Activated T-cell treated with anti-CD3 and anti-CD28 coated beads, Interleukin-2, amount 50 U/mL, for 1 hour (primary cell): Measurements from ENCODE around the gene MLH3.

Experiments used
- DNase-seq: peaks from one replicate; pipeline ENCODE4 v3.0.0-alpha.2; 2020

Gene MLH3

GRCh38 chr14:74982661-74983060 lies 68.6 kb downstream of the MLH3 start:
- no peak for DNase-seq

- DNase-seq = no peak
Measured at GRCh38 chr14:74981833-74982232, 69.4 kb downstream of the MLH3 start.

DNA sequence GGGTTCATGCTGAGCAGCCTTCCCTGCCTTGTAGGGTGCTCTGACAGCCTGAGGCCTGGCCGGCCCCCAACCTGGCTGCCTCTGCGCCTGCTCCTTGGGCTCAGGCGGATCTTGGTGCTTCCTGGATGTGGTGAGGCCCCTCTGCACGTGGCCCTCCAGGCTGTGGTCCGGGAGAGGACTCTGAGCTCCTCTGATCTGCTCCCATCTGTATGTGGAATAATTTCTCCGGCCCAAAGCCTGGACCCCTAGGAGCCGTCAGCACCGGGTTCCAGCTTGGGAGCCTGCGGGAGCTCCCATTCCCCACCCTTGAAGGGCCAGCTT lies 69.8 kb downstream of the MLH3 start:
- no peak for DNase-seq

DNA sequence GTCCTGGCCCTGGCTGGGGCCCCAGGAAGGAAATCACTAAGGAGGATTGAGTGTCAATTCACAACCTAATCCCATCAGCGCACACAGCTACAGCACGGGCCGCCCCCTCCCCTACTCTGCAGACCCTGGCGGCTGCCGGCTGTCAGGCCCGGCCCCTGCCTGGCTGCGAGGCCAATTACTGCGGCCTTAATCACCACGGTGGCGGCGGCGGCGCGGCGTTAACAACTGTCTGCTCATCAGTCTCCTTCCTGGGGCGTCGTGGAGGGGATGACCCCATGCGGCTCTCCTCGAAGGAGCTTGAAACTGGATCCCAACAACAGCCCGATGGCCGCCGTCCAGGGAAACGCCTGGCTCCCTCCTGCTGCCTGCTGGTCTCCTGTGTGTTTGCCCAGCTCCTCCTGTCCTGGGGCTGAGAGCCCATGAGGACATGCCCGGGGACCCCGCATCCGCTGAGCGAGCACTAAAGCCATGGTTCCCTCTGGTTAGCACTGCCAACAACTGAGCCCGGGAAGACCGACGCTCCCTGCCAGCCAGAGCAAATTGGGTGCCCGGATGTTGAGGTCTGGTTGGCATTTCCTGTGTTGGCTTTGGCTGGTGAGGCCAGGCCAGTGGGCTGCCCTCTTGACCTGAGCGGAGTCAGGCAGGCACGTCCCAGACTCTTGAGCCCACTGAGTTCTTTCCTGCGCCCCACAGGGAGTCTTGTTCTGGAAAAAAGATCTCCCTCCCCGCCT lies 70.4 kb downstream of the MLH3 start:
- no peak for DNase-seq

GRCh38 chr14:74980398-74980730 lies 70.9 kb downstream of the MLH3 start:
- DNase-seq = no peak

DNA sequence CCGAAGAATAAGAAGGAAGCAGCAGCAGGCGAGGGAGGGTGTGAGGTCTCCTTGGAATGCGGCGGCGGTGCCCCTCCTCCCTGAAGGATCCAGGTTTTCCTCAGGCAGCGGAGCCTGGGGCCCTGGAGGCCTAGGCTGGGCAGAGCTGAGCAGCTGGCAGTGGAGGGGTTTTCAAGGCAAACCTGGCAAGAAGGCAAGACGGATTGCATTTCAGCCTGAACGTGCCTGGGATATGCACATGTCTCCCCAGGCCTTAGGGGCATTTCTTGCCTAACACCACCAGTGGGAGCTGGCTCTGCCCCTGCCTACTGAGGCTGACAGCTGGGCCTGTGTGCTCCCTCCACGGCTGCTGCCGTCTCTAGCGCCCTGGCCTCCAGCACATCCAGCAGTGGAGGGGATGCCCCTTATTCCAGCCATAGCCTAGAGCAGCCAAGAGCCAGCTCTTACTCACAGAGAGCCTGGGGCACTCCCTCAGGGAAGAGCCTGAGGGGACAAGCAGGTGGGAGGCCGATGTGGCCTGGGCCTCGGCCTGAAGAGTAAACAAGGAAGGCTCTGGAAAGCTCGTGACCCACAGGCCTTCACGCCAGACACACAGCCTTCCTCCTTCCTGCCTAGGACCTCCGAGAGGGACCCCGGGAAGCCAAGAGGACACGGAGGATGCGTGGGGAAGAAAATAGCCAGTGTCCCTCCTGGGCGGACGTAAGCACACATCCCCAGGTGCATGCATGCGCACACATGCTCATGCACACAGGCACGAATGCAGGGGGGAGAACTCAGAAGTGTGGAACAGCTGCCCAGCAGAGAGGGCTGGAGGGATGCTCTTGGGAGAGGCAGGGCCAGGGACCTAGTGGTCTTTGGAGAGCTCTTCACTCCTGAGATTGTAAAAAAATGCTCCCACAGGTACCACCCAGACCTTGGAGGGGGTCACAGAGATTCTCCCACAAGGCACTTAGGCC lies 71.5 kb downstream of the MLH3 start:
- DNase-seq = no peak

DNA sequence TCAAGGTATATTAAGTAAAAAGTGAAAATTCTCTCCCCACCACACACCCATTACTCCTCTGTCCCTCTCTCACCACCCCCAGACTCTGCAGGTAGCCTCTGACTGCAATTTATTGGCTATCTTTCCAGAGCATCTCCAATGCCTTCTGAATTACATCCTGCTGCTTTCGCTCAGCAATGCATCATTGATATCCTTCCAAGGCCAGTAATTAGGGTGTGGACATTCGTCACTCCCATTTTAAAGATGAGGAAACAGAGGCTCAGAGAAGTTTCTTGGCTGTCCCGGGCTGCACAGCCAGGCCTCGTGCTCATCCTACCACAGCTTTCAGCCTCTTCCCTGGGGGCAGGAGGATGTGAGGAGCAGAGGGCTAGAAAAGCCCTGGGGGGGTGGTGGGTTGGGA lies 72.2 kb downstream of the MLH3 start:
- no peak for DNase-seq

DNA sequence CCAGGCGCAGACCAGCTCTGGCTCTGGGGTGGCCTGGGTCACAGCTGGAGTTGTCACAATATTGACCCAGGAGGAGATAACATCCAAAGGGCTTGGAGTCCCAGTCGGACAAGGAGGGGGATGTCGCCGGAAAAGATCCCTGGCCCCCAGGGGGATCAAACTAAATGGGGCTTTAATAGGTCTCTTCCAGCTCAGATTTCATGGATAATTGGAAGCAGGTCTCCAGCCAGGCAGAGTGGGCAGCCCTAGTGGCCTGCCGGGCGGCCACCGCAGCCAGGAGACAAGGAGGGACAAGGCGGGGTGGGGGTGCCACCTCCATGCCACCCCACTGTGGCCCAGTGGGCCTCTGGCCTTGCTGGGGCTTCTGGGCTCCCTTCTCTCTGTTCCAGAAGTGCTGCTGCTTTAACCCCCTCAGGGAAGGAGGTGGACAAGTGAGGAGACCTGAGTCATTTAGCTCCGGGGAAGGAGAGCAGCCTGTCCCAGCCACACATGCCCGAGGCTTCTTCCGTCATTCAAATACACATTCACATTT lies 72.8 kb downstream of the MLH3 start:
- DNase-seq = no peak

- DNase-seq = no peak
Measured at GRCh38 chr14:74977901-74978385, 73.3 kb downstream of the MLH3 start.

- DNase-seq = no peak
Measured at GRCh38 chr14:74977164-74977900, 73.9 kb downstream of the MLH3 start.

GRCh38 chr14:74976264-74977113 lies 74.8 kb downstream of the MLH3 start:
- no peak for DNase-seq

DNA sequence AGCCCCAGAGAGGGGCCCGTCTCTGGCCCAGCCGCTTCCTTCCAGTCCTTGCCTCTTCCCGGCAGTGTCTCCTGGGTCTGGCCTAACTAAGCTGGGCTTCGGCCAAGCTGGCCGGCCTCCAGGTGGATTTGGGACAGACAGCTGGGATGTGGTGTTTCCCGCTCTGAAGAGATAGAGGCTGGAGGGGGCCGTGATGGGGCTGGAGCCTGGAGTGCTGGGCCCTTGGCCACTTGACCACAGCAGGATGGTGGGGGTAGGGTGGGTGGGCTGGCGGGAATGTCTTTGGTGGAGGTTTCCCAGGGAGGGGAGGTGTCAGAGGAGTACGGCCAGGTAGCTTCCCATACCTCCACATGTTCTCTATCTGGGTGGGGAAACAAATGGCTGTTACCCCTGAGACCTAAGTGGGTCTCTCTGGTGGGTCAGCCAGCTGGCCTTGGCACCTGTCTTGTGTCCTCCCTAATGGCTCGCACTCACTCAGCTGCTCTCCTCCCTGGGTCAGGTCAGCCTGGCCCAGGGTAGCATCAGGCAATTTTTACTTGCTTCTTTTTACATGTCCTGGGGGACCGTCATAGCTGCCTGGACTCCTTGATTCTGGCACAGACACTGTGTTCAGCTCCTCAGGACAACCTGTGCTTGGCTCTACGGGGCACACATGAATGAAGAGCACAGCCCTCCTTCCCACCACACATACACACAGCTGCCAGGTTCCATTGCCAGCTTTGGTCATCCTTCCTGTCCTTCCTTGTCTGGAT lies 76.0 kb downstream of the MLH3 start:
- DNase-seq = no peak

DNA sequence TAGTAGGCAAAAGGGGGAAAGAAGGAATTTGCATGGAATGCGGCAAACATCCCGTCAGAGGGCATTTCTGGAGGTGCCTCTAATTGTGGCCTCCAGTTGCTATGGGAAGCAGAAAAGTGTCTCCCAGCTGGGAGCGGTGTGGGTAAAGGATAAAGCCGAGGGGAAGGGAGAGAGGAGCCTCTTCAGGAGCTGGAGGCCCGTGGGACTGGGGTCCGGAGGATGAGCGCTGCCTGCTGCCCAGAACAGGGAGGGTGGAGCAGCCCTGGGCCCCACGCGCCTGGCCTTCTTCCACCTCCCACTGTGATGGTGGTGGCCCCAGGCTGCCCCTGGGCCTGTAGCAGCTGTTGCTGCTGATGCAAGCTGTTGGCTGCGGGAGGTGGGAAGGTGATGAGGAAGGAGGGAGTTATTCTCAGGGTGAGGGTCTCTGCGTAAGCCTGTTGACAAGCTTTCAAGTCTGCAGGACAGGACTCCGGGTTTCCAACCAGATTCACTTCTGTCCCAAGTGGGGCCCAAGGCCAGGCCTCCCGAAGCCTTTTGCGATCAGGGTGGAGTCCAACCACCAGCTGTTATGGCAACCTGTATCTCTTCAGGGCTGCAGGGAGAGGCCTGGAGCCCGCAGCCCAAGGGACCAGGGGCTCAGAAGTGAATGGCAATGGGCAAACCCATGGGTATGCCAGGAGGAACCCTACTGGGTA lies 76.8 kb downstream of the MLH3 start:
- DNase-seq = no peak

- no peak for DNase-seq
Measured at GRCh38 chr14:74973905-74974363, 77.3 kb downstream of the MLH3 start.

DNA sequence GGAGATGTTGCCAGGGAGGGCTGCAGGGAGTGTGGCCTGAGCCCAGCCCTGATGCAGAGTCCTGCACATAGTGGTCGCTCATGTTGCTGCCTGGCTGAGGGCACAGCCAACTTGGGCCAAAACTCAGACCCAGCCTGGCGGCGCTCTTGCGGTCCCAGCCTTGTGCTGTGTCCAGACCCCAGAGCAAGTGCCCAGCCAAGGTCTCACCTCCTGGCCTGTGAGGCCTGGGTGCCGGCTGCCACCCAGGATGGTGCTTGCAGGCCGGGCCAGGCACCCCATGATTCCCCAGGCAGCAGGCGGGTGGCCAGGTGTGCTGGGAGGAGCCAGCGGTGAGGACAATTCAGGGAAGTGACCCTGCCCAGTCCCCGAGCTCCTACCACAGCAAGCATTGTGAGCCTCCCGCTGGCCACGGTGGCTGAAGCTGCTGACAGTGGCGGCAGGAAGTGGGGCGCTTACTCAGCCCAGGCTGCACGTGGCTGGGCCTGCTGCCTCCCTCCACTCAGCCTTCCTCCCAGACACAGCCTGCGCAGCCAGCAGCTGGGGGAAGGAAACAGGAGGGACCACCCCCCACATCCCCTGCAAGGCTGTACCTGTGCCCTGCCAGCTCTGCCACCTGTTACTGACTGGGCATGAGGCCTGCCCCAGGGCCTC lies 78.1 kb downstream of the MLH3 start:
- DNase-seq = no peak

- DNase-seq = no peak
Measured at GRCh38 chr14:74968811-74969210, 82.5 kb downstream of the MLH3 start.

- no peak for DNase-seq
Measured at GRCh38 chr14:74965486-74966153, 85.6 kb downstream of the MLH3 start.

DNA sequence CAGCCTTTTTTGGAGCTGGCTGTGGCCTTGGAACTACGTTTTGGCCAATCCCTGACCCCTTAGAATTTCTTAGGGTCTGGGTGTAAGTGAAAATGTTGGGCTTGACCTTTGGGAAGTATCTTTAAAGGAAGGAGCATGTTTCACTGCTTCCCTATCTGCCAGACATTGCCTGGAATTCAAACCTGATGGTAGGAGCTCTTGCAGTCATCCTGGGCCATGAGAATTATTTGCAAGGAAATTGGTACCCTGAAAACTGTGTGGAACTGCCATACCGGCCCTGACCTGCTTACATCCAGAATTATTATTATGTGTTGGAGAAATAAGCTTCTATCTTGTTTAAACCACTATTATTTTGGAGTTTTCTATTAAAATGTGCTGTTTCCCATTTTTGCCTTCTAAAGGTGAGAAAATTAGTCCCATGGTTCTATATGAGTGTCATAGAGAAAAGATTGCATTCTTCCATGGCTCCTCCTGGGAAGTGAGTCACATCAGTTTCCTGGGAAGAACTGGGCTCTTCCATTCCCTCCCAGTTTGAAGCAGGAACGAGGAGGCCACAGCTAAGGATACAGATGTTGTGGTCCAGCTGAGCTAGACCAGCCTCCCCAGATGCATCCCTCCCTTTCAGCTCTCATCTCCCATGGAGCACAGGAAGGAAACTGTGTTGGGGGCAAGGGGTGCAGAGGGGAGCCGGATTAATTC lies 86.3 kb downstream of the MLH3 start:
- DNase-seq = no peak
